Measurements from ENCODE around the gene RIMBP2.

The RIMBP2 gene

DNA sequence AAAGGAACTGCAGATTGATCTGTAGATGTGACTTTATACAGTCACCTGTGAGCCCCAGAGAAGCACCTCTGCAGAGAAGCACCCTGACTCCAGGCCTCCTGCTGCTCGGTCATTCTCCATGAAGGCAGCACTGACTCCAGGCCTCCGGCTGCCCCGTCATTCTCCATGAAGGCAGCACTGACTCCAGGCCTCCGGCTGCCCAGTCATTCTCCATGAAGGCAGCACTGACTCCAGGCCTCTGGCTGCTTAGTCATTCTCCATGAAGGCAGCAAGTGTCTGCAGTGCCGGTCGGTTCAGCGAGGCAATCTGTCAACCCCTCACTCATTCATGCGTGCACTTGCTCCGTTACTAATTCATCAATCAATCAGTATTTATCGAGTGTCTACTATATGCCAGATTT, 218.1 kb downstream of the RIMBP2 start:
- DNase-seq = no peak

GRCh38 chr12:130497321-130497720, 218.8 kb downstream of the RIMBP2 start:
- no peak for DNase-seq

DNA sequence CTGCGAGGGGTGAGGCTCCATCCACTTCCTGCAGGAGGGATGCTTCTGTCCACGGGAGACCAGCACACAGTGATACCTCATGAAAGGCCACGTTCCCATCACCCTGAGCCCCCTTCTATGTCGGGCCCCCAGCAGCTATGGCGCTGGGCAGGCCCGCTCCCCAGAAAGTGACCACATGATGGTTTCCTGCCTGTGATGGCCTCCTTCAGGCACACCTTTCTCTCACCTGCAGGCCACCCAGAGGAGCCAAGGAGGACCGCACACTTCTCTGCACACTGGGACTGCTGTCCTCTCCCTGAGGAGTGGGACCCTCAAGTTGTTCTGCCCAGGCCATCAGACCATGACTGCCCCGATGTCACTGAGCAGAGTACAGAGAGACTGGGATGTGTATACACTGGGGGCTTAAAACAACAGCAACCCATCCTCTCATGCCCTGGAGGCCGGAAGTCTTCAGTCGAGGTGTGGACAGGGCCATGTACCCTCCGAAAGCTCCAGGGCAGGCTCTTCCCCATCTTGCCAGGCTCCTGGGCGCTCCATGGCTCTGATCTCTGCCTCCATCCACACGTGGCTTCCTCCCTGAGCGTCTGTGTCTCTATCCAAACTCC, 219.5 kb downstream of the RIMBP2 start:
- DNase-seq = no peak

DNA sequence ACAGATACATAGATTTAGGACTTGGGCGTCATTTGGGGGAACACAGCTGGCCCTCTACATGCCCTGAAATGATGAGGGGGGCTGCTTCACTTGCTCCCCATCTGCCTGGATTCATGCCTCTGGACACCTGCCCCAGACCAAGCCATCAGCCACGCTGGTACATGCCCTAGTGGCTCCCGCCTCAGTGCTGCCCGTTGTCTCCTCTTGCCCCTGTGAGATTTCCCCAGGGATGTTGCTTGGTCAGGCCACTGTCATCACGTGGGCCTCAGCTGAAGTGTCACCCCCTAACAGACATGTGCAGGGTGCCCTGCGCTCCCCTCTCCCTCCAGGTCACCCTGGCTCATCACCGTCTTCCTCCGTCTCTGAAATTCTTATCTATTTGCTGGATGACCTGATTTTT, 220.9 kb downstream of the RIMBP2 start:
- DNase-seq = no peak

GRCh38 chr12:130494736-130495135, 221.4 kb downstream of the RIMBP2 start:
- DNase-seq = no peak

DNA sequence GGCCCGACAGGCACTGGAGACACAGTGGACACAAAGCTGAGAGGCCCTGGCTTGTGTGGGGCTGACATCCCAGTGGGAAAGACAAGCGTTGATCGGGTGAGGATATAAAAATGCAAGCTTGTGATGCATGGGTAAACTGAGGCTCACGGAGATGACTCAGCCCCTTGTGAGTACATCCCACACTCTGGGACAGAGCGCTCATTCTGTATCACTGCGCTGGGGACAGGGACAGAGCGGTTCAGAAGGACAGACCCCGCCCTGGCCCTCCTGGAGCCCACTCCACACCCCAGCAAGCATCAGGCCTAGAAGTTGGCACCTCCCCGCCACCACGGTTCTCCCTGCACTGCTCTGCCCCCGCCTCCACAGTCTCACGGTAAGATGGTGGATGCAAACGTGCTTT, 222.1 kb downstream of the RIMBP2 start:
- no peak for DNase-seq

DNA sequence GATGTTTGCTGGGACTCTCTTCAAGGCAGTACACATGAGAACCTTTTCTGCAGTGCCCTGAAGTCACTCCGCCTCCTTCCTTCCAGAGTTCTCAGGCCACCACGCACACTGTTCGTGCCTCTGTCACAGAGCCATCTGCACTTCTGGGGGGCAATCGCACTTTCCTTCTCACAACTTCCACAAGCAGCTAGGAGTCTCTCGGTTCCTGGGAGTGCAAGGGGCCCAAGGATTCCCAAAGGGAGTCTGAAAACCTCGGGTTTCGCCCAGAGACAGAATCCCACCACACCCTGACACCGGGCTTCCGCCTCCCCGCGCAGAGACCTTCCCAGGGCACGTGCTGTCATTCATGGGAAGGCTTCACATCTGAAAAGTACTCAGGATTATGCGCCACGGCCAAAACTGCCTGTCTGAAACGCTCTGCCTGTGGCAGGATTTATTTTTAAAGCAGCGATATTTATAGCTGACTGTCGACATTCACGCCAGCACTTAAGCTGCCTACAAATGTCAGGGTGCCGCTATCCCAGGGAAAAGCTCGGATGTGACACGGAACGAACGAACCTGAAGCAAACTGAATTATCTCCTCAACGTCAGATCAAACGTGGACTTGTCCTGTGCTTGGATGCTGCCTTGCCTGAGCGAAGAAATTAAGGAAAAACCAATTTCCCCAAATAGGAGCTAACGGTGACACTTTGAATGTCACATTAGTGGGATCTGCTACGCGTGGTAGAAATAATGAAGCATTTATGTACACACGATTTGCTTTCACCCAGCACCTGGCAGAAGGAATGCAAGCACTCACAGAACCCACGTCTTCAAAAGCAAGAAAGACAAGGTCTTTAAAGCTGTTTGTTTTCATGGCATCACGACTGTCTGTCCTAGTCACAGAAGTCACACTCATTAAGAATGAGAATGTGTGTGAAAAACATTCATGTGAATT, 224.4 kb downstream of the RIMBP2 start:
- DNase-seq = no peak

- DNase-seq = no peak
These were observed 225.4 kb downstream of the RIMBP2 start for GRCh38 chr12:130490674-130491073.

- no peak for DNase-seq
These were observed 226.8 kb downstream of the RIMBP2 start for GRCh38 chr12:130489293-130489692.

- DNase-seq = no peak
These were observed 227.8 kb downstream of the RIMBP2 start for GRCh38 chr12:130488358-130488710.

GRCh38 chr12:130487636-130488357, 228.3 kb downstream of the RIMBP2 start:
- no peak for DNase-seq

GRCh38 chr12:130486891-130487416, 229.1 kb downstream of the RIMBP2 start:
- no peak for DNase-seq

DNA sequence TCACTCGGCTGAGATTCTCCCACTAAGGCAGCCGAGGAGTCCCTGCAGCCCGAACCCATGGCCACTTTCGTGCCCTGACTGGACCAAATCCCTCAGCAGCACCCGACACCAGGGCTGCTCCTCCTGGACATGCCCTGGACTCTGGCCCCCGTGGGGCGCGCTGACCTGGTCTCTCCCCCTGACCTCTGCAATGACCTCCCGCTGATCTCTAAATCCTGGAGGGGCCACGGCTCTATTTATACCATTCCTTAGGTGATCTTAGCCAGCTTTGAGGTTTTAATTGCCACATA, 230.0 kb downstream of the RIMBP2 start:
- no peak for DNase-seq

GRCh38 chr12:130485291-130486145, 230.6 kb downstream of the RIMBP2 start:
- DNase-seq = no peak

GRCh38 chr12:130484221-130484620, 231.9 kb downstream of the RIMBP2 start:
- DNase-seq = no peak

DNA sequence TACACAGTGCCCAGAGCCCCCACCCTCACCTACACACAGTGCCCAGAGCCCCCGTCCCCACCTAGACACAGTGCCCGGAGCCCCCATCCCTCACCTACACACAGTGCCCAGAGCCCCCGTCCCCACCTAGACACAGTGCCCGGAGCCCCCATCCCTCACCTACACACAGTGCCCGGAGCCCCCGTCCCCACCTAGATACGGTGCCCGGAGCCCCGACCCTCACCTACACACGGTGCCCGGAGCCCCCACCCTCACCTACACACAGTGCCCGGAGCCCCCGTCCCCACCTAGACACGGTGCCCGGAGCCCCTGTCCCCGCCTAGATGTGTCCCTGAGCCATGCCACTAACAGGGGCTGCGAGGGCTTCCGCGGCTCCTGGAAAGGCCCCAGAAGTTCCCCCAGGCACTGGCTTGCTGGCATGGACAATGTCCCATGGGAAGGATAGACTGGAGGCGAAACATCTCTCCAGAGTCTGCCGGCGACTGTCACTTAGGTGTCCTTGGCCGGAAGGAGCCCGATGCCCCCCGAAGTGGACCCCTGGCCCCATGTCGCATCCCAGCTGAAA, 232.4 kb downstream of the RIMBP2 start:
- DNase-seq = no peak

DNA sequence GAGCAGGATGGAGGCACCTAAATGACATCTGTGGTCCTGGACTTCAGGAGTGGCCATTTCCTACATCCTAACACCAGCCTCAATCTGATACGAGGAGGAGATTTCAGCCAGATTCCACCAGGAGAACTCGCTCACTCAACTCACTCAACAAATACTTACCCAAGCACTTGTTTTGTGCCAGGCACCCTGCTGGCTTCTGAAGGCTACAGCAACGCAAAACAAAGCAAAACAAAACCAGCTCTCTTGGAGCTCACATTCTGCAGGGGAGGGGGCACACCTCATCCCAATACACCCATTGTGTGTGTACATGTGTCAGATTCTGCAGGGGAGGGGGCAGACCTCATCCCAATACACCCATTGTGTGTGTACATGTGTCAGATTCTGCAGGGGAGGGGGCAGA, 233.7 kb downstream of the RIMBP2 start:
- DNase-seq = no peak

GRCh38 chr12:130481392-130481879, 234.7 kb downstream of the RIMBP2 start:
- DNase-seq = no peak

DNA sequence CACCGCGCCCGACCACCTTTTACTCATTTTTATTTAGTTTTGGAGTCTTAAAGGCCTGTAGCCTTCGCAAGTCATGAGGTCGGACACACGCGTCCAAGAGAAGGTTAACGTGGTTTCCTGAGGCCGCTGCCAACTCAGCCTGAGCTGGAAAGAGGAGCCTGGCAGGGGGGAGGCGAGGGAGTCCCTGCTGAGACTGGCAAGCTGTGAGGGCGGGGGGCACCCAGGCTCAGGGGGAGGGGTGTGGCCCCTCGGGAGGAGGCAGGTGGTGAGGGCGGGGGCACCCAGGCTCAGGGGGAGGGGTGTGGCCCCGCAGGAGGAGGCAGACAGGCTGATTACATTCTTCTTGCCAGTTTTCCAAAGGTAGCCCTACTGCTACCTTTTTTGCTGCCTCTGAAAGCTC, 235.2 kb downstream of the RIMBP2 start:
- no peak for DNase-seq

GRCh38 chr12:130480231-130480630, 235.9 kb downstream of the RIMBP2 start:
- DNase-seq = no peak

DNA sequence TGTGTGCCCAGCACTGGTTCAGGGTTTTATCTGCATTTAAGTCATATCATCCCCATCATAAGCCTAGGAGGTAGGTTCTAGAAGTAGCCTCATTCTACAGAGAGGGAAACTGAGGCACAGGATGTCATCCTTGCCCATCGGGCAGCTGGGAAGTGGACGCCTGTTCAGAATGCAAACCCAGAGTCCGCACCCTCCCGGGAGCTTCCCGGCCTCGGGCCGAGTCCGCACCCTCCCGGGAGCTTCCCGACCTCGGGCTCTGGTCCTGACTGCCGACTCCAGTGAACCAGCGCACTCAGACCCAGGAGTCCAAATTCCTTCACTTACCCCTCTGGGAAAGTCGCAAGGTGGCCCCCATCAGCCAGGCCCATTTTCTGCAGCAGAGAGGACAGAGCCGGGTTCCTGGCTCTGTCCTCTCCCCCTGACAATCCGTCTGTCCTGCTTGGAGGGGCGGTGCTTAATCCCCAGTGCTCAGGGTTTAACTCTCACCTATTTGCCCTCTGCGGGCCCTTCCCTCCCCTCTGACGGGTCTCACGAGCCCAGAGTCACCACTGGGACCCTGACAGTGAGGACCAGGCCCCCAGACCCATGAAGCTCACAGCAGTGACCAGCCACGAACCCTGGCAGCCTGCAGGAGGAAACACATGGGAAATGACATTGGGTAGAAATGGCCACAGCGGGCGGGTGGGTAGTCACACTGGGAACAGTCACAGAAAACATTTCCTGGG, 236.5 kb downstream of the RIMBP2 start:
- DNase-seq = no peak

DNA sequence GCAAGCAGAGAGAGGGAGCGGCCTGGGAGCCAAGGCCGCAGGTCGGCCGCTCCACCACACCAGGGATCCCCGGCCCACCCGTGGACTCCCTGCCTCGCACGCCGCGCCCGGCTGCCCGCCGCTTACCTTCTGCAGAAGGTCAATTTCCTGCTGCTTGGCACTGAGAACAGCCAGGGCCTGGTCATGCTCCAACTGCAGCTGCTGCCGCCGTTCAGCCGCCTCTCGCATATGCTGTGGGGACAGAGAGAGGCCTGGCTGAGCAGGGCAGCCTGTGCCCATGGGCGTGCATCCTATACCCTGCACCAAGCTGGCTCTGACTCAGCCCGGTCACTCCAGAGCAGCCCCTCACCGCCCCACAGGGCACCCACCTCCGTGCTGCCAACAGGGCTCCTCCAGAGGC, 237.3 kb downstream of the RIMBP2 start:
- DNase-seq = no peak
